A549 treated with Mapracorat at 1 μM for 4 hours (cell line): ENCODE data around the gene AKR7A2. TPM values are rescaled to one million over a fixed set of nuclear protein-coding genes. Genes with fewer than 3 reads are reported as not detected.

Source experiments
- total RNA-seq: library from RNA; stranded (reverse); fragments of 200-300 nt; extraction: Qiagen RNA extraction; gene quantifications from 5 replicates; pipeline ENCODE4 v1.2.3, GENCODE V29; 2022

AKR7A2 gene
- 36.8 to 54.8 TPM (median 51.6 TPM) in 5 replicates for total RNA-seq

GRCh38 chr1:19311931-19312781, at the start of gene AKR7A2, which contains the start of gene SLC66A1:
Gene AKR7A2, minus strand, starts transcription at chr1:19312144. Its CDS starts 20 bp downstream, at chr1:19312124.
Gene SLC66A1, plus strand, starts transcription at chr1:19312326. Its CDS starts 5,352 bp downstream, at chr1:19317678.

GRCh38 chr1:19288324-19289241, 23.4 kb downstream of the AKR7A2 start, which contains the start of gene AKR7A3:
Gene AKR7A3, minus strand, starts transcription at chr1:19288770. Its CDS starts 61 bp downstream, at chr1:19288709.

Other genes with a start within 250 kb of the AKR7A2 start
- gene UBR4, start 101.9 kb downstream of the AKR7A2 start, total RNA-seq: 92.2 to 112 TPM (median 101 TPM) in 5 replicates
- 27.6 to 38.5 TPM (median 33.3 TPM) in 5 replicates for gene EMC1, start 60.6 kb downstream of the AKR7A2 start, total RNA-seq
- 63.6 to 72.7 TPM (median 65.2 TPM) in 5 replicates for gene MRTO4, start 60.3 kb downstream of the AKR7A2 start, total RNA-seq
- 0.09 to 0.32 TPM (median 0.12 TPM) in 5 replicates for gene AKR7A3, start 23.4 kb downstream of the AKR7A2 start, total RNA-seq
- 14.9 to 24.7 TPM (median 21.2 TPM) in 5 replicates for gene SLC66A1, start 182 bp upstream of the AKR7A2 start, total RNA-seq
- 227 to 265 TPM (median 229 TPM) in 5 replicates for gene CAPZB, start 173.4 kb upstream of the AKR7A2 start, total RNA-seq